Small intestine (tissue), 7 donors: Measurements from ENCODE around the gene MICU2. TPM values are rescaled to one million over a fixed set of nuclear protein-coding genes. Genes with fewer than 3 reads are reported as not detected.

Experiments
- DNase-seq, 2 donors: peaks; one replicate each; pipeline versions ENCODE4 v3.0.0 to v3.0.0-alpha.2; 2013
- FAIRE-seq: peaks from 2 replicates; lab custom pipeline; 2012; peaks lifted over from hg19 to GRCh38; lab: Jason Lieb, UNC
- H3K27ac ChIP-seq, 3 donors: one replicate each; pipeline ENCODE4 v1.5.1; 2013; ENCODE audit warnings: low read length in 2 of 3, mild to moderate bottlenecking in 2 of 3, control low read depth in 1 of 3, inconsistent platforms in 1 of 3, low read depth in 1 of 3, moderate library complexity in 1 of 3
- H3K27me3 ChIP-seq, 3 donors: one replicate each; pipeline ENCODE4 v1.6.1; 2013; ENCODE audit warnings: low read length in 3 of 3, inconsistent platforms in 1 of 3; ENCODE audit not compliant: control insufficient read depth in 3 of 3, insufficient read depth in 3 of 3
- H3K36me3 ChIP-seq, 3 donors: one replicate each; pipeline ENCODE4 v1.6.1; 2013; ENCODE audit warnings: low read length in 3 of 3, inconsistent platforms in 1 of 3, low read depth in 1 of 3, mild to moderate bottlenecking in 1 of 3, moderate library complexity in 1 of 3; ENCODE audit not compliant: control insufficient read depth in 3 of 3, insufficient read depth in 2 of 3
- H3K4me1 ChIP-seq, 3 donors: one replicate each; pipeline ENCODE4 v1.6.1; 2013; ENCODE audit warnings: low read length in 2 of 3, inconsistent platforms in 1 of 3, low read depth in 1 of 3, mild to moderate bottlenecking in 1 of 3, moderate library complexity in 1 of 3; ENCODE audit not compliant: control insufficient read depth in 3 of 3, insufficient read depth in 2 of 3
- H3K4me3 ChIP-seq, 3 donors: one replicate each; pipeline ENCODE4 v1.5.1; 2013; ENCODE audit warnings: low read length in 3 of 3, control low read depth in 1 of 3, inconsistent platforms in 1 of 3, low read depth in 1 of 3, mild to moderate bottlenecking in 1 of 3, moderate library complexity in 1 of 3
- H3K9me3 ChIP-seq, 2 donors: one replicate each; pipeline ENCODE4 v1.6.1; 2013; ENCODE audit warnings: low read depth in 1 of 2, low read length in 1 of 2; ENCODE audit not compliant: control insufficient read depth in 2 of 2, insufficient read depth in 1 of 2
- WGBS, 3 donors: extraction: QIAGEN DNeasy Blood & Tissue Kit; methylation state at CpG; one replicate each; pipeline ENCODE4 v1.1.7; 2013; 5-methylcytosine and 5-hydroxymethylcytosine counted together
- polyA plus RNA-seq, 4 donors: library from polyadenylated mRNA; stranded (reverse) in 3 of 4; unstranded in 1 of 4; fragments of 200-250 nt in 3 of 4; fragments of 120-200 nt in 1 of 4; gene quantifications; one replicate each; pipeline versions ENCODE4 v1.2.1 to v1.2.3, GENCODE V29; 2013
- donor health status: healthy with polysubstance abuse.
- donor health status: control.
- donor health status: control.
- donor health status: Bipolar disorder and iron deficiency.
- donor health status: healthy.

MICU2 gene
- polyA plus RNA-seq, 4 donors = 33.8 to 53.6 (median 46.7) TPM

- Histone ChIP-seq H3K36me3 (no peaks in the 10 kb centered on the region), H3K27me3 (no peaks in the 10 kb centered on the region), H3K4me3 (no peak overlapping the region), H3K9me3 (no peaks in the 10 kb centered on the region), H3K4me1 (peaks cover 0 to 5% (median 0%) of the 10 kb centered on the region in 3 donors), H3K27ac (no peak overlapping the region)
- DNase-seq (no peak), FAIRE-seq (no peak)
Observed at GRCh38 chr13:21463424-21463823, 140.5 kb downstream of the MICU2 start.

- Histone ChIP-seq H3K4me1 (peaks cover 0 to 5% (median 3%) of the 10 kb centered on the region in 3 donors), H3K9me3 (no peaks in the 10 kb centered on the region), H3K27ac (no peak overlapping the region), H3K27me3 (no peaks in the 10 kb centered on the region), H3K36me3 (no peaks in the 10 kb centered on the region), H3K4me3 (no peak overlapping the region)
- no peak for DNase-seq
- WGBS, 3 donors = 74 to 81% (median 80%) methylated on average over 3 of the region's 3 CpGs
- no peak for FAIRE-seq
Observed at GRCh38 chr13:21461131-21461530, 142.8 kb downstream of the MICU2 start.

DNA sequence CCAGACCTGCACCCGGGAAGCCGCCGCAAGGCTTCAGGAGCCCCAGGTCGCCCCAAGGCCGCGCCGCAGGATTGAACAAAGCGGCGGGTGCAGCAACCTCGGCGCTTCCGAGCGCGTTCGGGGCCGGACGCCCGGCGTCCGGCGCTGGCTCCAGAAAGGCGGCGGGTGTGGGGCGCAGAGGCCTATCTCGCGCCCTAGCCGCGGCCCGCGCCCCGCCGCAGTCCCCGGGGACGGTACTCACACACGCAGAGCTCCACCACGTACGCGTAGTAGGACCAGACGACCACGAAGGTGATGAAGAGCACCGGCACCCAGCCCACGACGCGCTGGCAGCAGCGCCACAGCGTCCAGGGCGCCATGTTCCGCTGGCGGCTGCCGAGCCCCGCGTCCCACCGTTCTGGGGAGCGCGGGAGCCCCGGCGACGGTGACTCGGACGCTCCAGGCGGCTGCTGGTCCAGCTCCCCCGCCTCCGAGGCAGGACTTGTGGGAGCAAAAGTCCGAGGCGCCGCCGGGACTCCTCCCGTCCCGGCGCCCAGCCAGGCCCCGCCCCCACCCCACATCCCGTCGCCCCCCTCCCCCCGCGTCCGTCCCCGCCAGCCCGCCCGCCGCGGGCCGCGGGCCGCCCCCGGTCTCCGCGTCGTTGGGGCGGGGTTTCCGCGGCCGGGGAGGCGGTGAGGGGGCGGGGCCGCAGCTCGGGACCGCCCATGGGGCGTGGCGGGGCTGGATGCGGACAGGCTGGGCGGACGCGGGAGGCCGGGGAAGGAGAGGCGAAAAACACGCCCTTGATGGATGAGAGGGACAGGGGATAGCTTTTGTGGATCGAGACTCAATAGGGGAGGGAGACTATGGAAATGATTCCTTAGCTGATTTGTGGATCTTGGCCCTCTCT, 144.9 kb downstream of the MICU2 start, which contains the start of gene ZDHHC20:
TSS of gene ZDHHC20 (minus strand) at position 491 of the 889 bp plus-strand sequence. CDS start at position 359, 132 bp downstream.
- Histone ChIP-seq H3K36me3 (no peaks in the 10 kb centered on the region), H3K4me3 (peak within 1 kb of the TSS; percentile 84 to 99 (median 89)), H3K9me3 (peaks cover 0 to 2% of the 10 kb centered on the region in 2 donors), H3K4me1 (peaks cover 0 to 3% (median 0%) of the 10 kb centered on the region in 3 donors), H3K27me3 (no peaks in the 10 kb centered on the region), H3K27ac (peak within 1 kb of the TSS; percentile 87 to 100 (median 93))
- DNase-seq (peak; percentile 91 to 93), FAIRE-seq (no peak)
- WGBS, 3 donors = 0 to 1% (median 0%) methylated on average over 57 to 107 of the region's 107 CpGs

- FAIRE-seq = no peak
- Histone ChIP-seq H3K27me3 (no peaks in the 10 kb centered on the region), H3K4me1 (peaks cover 0 to 3% (median 0%) of the 10 kb centered on the region in 3 donors), H3K9me3 (peaks cover 0 to 3% of the 10 kb centered on the region in 2 donors), H3K36me3 (peaks cover 0 to 2% (median 0%) of the 10 kb centered on the region in 3 donors), H3K27ac (peak overlapping the region; percentile 87 to 100 (median 93)), H3K4me3 (peak overlapping the region; percentile 84 to 99 (median 89))
- 0 to 1% (median 0%) methylated on average over 16 of the region's 16 CpGs for WGBS, 3 donors
- DNase-seq = peak; percentile 62 to 70
Observed at GRCh38 chr13:21458451-21458812, 145.5 kb downstream of the MICU2 start.

DNA sequence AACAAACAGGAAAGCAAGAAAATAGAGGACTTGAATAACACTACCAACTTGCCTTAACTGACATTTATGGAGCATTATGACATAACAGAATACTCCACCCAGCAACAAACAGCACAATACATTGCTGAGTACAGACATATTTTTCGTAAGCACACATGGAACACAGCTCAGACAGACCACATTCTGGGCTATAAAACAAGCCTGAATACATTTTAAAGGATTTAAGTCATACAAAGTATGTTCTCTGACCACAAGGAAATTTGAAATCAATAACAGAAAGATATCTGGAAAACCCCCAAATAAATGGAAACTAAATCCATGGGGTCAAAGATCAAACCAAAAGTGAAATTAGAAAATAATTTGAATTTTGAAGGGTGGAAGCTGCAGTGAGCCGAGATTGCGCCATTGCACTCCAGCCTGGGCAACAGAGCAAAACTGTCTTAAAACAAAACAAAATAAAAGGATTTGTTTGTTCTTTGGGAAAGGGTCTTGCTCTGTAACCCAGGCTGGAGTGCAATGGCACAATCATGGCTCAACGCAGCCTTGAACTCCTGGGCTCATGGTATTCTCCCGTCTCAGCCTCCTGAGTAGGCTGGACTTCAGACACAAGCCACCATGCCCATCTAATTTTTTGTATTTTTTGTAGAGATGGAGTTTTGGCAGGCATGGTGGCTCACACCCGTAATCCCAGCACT, 150.4 kb downstream of the MICU2 start:
- FAIRE-seq = no peak
- H3K36me3 ChIP-seq = peaks cover 0 to 5% (median 0%) of the 10 kb centered on the region in 3 donors
- no peak overlapping the region for H3K27ac ChIP-seq

GRCh38 chr13:21450936-21451335, 153.0 kb downstream of the MICU2 start:
- Histone ChIP-seq H3K27ac (no peak overlapping the region), H3K4me3 (no peak overlapping the region), H3K27me3 (no peaks in the 10 kb centered on the region), H3K9me3 (peaks cover 0 to 3% of the 10 kb centered on the region in 2 donors), H3K36me3 (peaks cover 0 to 5% (median 0%) of the 10 kb centered on the region in 3 donors), H3K4me1 (no peaks in the 10 kb centered on the region)
- no peak for FAIRE-seq
- no peak for DNase-seq
- WGBS, 3 donors = 85 to 96% (median 89%) methylated on average over 3 of the region's 3 CpGs

More for the DNA sequence above, 150.4 kb downstream of the MICU2 start:
- Histone ChIP-seq H3K4me3 (no peak overlapping the region), H3K4me1 (peaks cover 0 to 3% (median 0%) of the 10 kb centered on the region in 3 donors), H3K9me3 (peaks cover 0 to 3% of the 10 kb centered on the region in 2 donors), H3K27me3 (no peaks in the 10 kb centered on the region)
- no peak for DNase-seq
- 87 to 93% (median 89%) methylated on average over 6 of the region's 6 CpGs for WGBS, 3 donors

DNA sequence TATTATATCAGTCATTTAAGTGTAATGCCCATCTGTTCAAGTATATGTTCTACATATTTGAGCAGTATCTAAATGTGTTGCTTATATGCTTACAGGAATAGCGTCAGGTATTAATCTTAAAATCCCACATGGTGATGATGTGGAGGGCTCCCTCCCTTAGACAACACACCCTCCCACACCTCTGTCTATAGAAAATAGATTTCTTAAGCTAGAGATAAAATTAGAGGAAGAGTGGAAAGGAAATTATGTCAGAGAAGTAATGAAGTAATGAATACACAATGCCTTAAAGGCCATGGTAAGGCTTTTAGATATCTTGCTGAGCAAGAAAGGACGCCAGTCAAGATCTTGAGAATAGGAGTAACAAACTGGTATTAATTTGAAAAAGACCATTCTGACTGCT, 157.3 kb downstream of the MICU2 start:
- FAIRE-seq (no peak), DNase-seq (no peak)
- Histone ChIP-seq H3K4me1 (no peaks in the 10 kb centered on the region), H3K9me3 (no peaks in the 10 kb centered on the region), H3K27me3 (no peaks in the 10 kb centered on the region), H3K27ac (no peak overlapping the region), H3K4me3 (no peak overlapping the region), H3K36me3 (peaks cover 0 to 2% (median 0%) of the 10 kb centered on the region in 3 donors)
- WGBS, 3 donors = 89 to 95% (median 94%) methylated on average over 2 of the region's 2 CpGs

- Histone ChIP-seq H3K4me3 (no peak overlapping the region), H3K27me3 (no peaks in the 10 kb centered on the region), H3K27ac (no peak overlapping the region), H3K9me3 (no peaks in the 10 kb centered on the region), H3K4me1 (no peaks in the 10 kb centered on the region), H3K36me3 (peaks cover 0 to 2% (median 0%) of the 10 kb centered on the region in 3 donors)
- DNase-seq (no peak), FAIRE-seq (no peak)
- WGBS, 3 donors = 89 to 98% (median 93%) methylated on average over 6 of the region's 6 CpGs
Observed at GRCh38 chr13:21445759-21446158, 158.2 kb downstream of the MICU2 start.
